Measurements from ENCODE around the gene ANKRD40. TPM values are rescaled to one million over a fixed set of nuclear protein-coding genes. Genes with fewer than 3 reads are reported as not detected.
"Not testable (repeated sequence)": the region's sequence is repeated elsewhere in the genome, so short reads cannot be mapped to it uniquely, and the experiment has no call there.

Gene ANKRD40
- total and polyA plus RNA-seq, 7 experiments from 2014 or later = 3.6 to 37.2 (median 30.1) TPM

DNA sequence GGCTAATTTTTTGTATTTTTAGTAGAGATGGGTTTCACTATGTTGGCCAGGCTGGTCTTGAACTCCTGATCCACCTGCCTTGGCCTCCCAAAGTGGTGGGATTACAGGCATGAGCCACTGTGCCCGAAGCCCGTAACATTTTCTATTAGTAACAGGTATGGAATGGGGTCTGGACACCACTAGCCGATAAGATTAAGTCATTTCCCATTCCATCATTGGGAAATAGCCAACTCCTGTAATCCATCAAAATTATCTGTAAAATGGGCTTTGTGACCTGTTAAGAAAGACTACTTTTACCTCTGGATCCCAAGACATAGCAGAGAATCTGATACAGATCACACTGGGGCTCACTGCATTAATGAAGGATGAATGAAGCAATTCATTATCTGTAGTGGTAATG lies 7.8 kb upstream of the ANKRD40 start:
- peaks cover 0 to 3% (median 0%) of the 10 kb centered on the region in 5 donors for H3K36me3 Mint-ChIP-seq
- Histone ChIP-seq H3K36me3 (ENCODE audit: control insufficient read depth in 2 of 3, insufficient read depth in 3 of 3, low read length in 3 of 3) (peaks cover 0 to 6% (median 0%) of the 10 kb centered on the region in 3 experiments), H3K4me3 (ENCODE audit: low read length) (no peak overlapping the region), H3K27me3 (ENCODE audit: control insufficient read depth in 2 of 2, insufficient read depth in 2 of 2, low read length in 2 of 2) (no peaks in the 10 kb centered on the region), H3K27ac (ENCODE audit: low read depth, low read length) (no peak overlapping the region), H3K9me3 (ENCODE audit: control insufficient read depth in 2 of 3, low read length in 3 of 3) (no peaks in the 10 kb centered on the region), H3K4me1 (ENCODE audit: control insufficient read depth in 2 of 2, insufficient read depth in 2 of 2, low read length in 2 of 2) (peaks cover 0 to 4% of the 10 kb centered on the region in 2 donors)
- no peak overlapping the region for H3K27ac Mint-ChIP-seq
- H3K4me3 Mint-ChIP-seq = no peak overlapping the region
- POLR2A ChIA-PET = no interaction called here
- no peak for DNase-seq
- H3K27me3 Mint-ChIP-seq = peaks cover 0 to 5% (median 0%) of the 10 kb centered on the region in 5 donors
- intact Hi-C loops (cut with micrococcal nuclease) = no loop called here
- no peaks in the 10 kb centered on the region for H3K9me3 Mint-ChIP-seq
- H3K4me1 Mint-ChIP-seq = peaks cover 0 to 14% (median 6%) of the 10 kb centered on the region in 7 donors
- CTCF ChIA-PET = interaction anchor here (0.7 kb wide), 1 partner anchor 77 kb away, joined by 3 read pairs; no protein-coding TSS in a partner anchor
- no peak for ATAC-seq

DNA sequence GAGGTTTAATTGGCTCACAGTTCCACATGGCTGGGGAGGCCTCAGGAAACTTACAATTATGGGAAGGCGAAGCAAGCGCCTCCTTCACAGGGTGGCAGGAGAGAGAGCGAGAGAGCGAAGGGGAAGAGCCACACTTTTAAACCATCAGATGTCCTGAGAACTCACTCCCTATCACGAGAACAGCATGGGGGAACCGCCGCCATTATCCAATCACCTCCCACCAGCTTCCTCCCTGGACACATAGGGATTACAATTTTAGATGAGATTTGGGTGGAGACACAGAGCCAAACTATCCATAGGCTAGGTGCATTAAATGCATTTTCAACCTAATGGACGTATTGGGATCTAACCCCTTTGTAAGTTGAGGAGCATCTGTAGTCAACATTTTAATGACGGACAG lies 4.9 kb upstream of the ANKRD40 start:
- ATAC-seq = no peak
- intact Hi-C loops (cut with micrococcal nuclease) = no loop called here
- H3K4me3 Mint-ChIP-seq = no peak overlapping the region
- peaks cover 11 to 29% (median 23%) of the 10 kb centered on the region in 7 donors for H3K4me1 Mint-ChIP-seq
- H3K36me3 Mint-ChIP-seq = no peaks in the 10 kb centered on the region
- ChIA-PET POLR2A (no interaction called here), CTCF (no interaction called here)
- Histone ChIP-seq H3K36me3 (ENCODE audit: control insufficient read depth in 2 of 3, insufficient read depth in 3 of 3, low read length in 3 of 3) (no peaks in the 10 kb centered on the region), H3K27me3 (ENCODE audit: control insufficient read depth in 2 of 2, insufficient read depth in 2 of 2, low read length in 2 of 2) (no peaks in the 10 kb centered on the region), H3K4me3 (ENCODE audit: low read length) (no peak overlapping the region), H3K27ac (ENCODE audit: low read depth, low read length) (no peak overlapping the region), H3K9me3 (ENCODE audit: control insufficient read depth in 2 of 3, low read length in 3 of 3) (no peaks in the 10 kb centered on the region), H3K4me1 (ENCODE audit: control insufficient read depth in 2 of 2, insufficient read depth in 2 of 2, low read length in 2 of 2) (peaks cover 13 to 15% of the 10 kb centered on the region in 2 donors)
- H3K27me3 Mint-ChIP-seq = peaks cover 0 to 7% (median 0%) of the 10 kb centered on the region in 5 donors
- peak overlapping the region in 1 of 9 donors; percentile 31 for H3K27ac Mint-ChIP-seq
- no peak for DNase-seq
- no peaks in the 10 kb centered on the region for H3K9me3 Mint-ChIP-seq

DNA sequence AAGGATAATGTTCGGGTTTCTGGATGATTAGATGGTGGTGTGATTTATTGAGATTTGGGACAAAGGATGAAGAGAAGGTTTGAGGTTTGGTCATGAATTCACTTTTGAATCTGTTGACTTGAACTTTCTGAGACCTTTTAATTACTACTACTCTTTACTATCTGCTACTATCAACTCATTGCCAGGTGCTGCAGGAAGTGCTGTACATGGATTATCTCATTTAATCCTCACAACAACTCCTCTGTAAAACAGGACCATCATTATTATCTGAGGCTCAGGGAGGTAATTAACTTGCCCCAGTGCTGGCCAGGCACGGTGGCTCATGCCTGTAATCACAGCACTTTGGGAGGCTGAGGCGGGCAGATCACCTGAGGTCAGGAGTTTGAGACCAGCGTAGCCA lies 2.9 kb upstream of the ANKRD40 start:
- POLR2A ChIA-PET = no interaction called here
- Histone ChIP-seq H3K27ac (ENCODE audit: low read depth, low read length) (no peak overlapping the region), H3K4me1 (ENCODE audit: control insufficient read depth in 2 of 2, insufficient read depth in 2 of 2, low read length in 2 of 2) (peaks cover 13 to 20% of the 10 kb centered on the region in 2 donors), H3K27me3 (ENCODE audit: control insufficient read depth in 2 of 2, insufficient read depth in 2 of 2, low read length in 2 of 2) (no peaks in the 10 kb centered on the region), H3K36me3 (ENCODE audit: control insufficient read depth in 2 of 3, insufficient read depth in 3 of 3, low read length in 3 of 3) (peaks cover 0 to 3% (median 0%) of the 10 kb centered on the region in 3 experiments), H3K4me3 (ENCODE audit: low read length) (no peak overlapping the region), H3K9me3 (ENCODE audit: control insufficient read depth in 2 of 3, low read length in 3 of 3) (no peaks in the 10 kb centered on the region)
- Mint-ChIP-seq H3K4me3 (peak overlapping the region in 1 of 10 donors; percentile 74), H3K27ac (peak overlapping the region in 5 of 9 donors; percentile 77 to 97 (median 93)), H3K4me1 (peaks cover 11 to 39% (median 31%) of the 10 kb centered on the region in 7 donors), H3K36me3 (peaks cover 0 to 1% (median 0%) of the 10 kb centered on the region in 5 donors), H3K9me3 (no peaks in the 10 kb centered on the region), H3K27me3 (peaks cover 0 to 7% (median 0%) of the 10 kb centered on the region in 5 donors)
- DNase-seq (no peak), ATAC-seq (no peak)
- intact Hi-C loops (cut with micrococcal nuclease) = no loop called here
- CTCF ChIA-PET = no interaction called here

DNA sequence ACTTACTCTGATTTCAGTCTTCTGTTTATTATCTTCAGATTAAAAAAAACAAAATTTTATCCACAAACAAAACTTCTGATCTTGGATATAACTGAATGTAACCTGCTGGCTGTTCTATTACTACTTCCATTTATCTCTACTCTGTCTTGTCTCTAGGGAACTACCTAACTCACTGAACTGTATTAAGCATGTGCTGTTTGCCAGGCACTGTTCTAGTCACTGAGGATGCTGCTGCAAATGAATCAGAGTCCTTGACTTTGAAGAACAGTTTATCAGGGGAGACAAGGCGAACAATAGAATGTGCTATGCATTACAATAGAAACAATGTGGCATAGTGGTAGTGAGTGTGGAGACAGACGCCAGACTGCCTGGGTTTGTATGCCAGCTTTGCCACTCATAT lies 2.3 kb upstream of the ANKRD40 start:
- no peaks in the 10 kb centered on the region for H3K9me3 ChIP-seq (ENCODE audit: control insufficient read depth in 2 of 3, low read length in 3 of 3)
- POLR2A ChIA-PET = interaction anchor here (0.9 kb wide), 1 partner anchor 12 kb away, joined by 3 read pairs; no protein-coding TSS in a partner anchor
- peaks cover 0 to 3% (median 2%) of the 10 kb centered on the region in 5 donors for H3K36me3 Mint-ChIP-seq
- H3K27me3 Mint-ChIP-seq = peaks cover 0 to 7% (median 0%) of the 10 kb centered on the region in 5 donors
- peak overlapping the region in 6 of 10 donors; percentile 4 to 74 (median 44) for H3K4me3 Mint-ChIP-seq
- no peak for DNase-seq
- no peak for ATAC-seq
- H3K27ac Mint-ChIP-seq = peak overlapping the region; percentile 5 to 97 (median 87)
- no peaks in the 10 kb centered on the region for H3K27me3 ChIP-seq (ENCODE audit: control insufficient read depth in 2 of 2, insufficient read depth in 2 of 2, low read length in 2 of 2)
- intact Hi-C loops (cut with micrococcal nuclease) = no loop called here
- CTCF ChIA-PET = interaction anchor here (0.6 kb wide), 1 partner anchor 70 kb away, joined by 3 read pairs; no protein-coding TSS in a partner anchor
- H3K4me1 ChIP-seq (ENCODE audit: control insufficient read depth in 2 of 2, insufficient read depth in 2 of 2, low read length in 2 of 2) = peaks cover 13 to 20% of the 10 kb centered on the region in 2 donors
- H3K4me3 ChIP-seq (ENCODE audit: low read length) = no peak overlapping the region
- H3K4me1 Mint-ChIP-seq = peaks cover 11 to 46% (median 33%) of the 10 kb centered on the region in 7 donors
- H3K36me3 ChIP-seq (ENCODE audit: control insufficient read depth in 2 of 3, insufficient read depth in 3 of 3, low read length in 3 of 3) = peaks cover 0 to 3% (median 0%) of the 10 kb centered on the region in 3 experiments
- no peaks in the 10 kb centered on the region for H3K9me3 Mint-ChIP-seq
- H3K27ac ChIP-seq (ENCODE audit: low read depth, low read length) = no peak overlapping the region

DNA sequence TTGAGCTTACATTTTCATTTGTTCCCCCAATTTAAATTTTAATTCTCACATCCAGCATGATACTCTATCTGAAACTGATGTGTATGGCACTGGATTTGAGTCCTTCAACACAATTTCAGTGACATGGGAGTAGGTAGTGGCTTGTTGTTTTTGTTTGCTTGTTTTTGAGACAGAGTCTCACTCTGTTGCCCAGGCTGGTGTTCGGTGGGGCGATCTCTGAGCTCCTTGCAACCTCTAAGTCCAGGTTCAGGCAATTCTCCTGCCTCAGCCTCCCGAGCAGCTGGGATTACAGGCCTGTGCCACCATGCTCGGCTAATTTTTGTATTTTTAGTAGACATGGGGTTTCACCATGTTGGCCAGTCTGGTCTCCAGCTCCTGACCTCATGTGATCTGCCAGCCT lies 1.3 kb upstream of the ANKRD40 start:
- H3K27me3 ChIP-seq (ENCODE audit: control insufficient read depth in 2 of 2, insufficient read depth in 2 of 2, low read length in 2 of 2); H3K36me3 ChIP-seq (ENCODE audit: control insufficient read depth in 2 of 3, insufficient read depth in 3 of 3, low read length in 3 of 3); ATAC-seq; H3K9me3 Mint-ChIP-seq; DNase-seq; H3K36me3 Mint-ChIP-seq; H3K9me3 ChIP-seq (ENCODE audit: control insufficient read depth in 2 of 3, low read length in 3 of 3); H3K27me3 Mint-ChIP-seq; CTCF ChIA-PET: not testable (repeated sequence)
- Histone ChIP-seq H3K4me3 (ENCODE audit: low read length) (peak overlapping the region; percentile 79), H3K27ac (ENCODE audit: low read depth, low read length) (peak overlapping the region; percentile 88), H3K4me1 (ENCODE audit: control insufficient read depth in 2 of 2, insufficient read depth in 2 of 2, low read length in 2 of 2) (peaks cover 13 to 20% of the 10 kb centered on the region in 2 donors)
- Mint-ChIP-seq H3K27ac (peak overlapping the region; percentile 93 to 98 (median 96)), H3K4me3 (peak overlapping the region; percentile 84 to 96 (median 90)), H3K4me1 (peaks cover 11 to 55% (median 35%) of the 10 kb centered on the region in 7 donors)
- intact Hi-C loops (cut with micrococcal nuclease) = loop anchor here (2.0 to 10.0 kb wide), 10 partner anchors 147 to 564 kb away; partner anchors contain the start of genes CACNA1G (in 2 of the 2), NME1 (in 2 of the 2), TOB1 (in 2 of the 2) and EME1 (in 1 of the 2)
- POLR2A ChIA-PET = interaction anchor here (0.9 to 3.2 kb wide), 5 partner anchors 9 to 167 kb away, joined by 3 to 58 read pairs (median 5); partner anchors contain the start of genes LUC7L3 and TOB1

DNA sequence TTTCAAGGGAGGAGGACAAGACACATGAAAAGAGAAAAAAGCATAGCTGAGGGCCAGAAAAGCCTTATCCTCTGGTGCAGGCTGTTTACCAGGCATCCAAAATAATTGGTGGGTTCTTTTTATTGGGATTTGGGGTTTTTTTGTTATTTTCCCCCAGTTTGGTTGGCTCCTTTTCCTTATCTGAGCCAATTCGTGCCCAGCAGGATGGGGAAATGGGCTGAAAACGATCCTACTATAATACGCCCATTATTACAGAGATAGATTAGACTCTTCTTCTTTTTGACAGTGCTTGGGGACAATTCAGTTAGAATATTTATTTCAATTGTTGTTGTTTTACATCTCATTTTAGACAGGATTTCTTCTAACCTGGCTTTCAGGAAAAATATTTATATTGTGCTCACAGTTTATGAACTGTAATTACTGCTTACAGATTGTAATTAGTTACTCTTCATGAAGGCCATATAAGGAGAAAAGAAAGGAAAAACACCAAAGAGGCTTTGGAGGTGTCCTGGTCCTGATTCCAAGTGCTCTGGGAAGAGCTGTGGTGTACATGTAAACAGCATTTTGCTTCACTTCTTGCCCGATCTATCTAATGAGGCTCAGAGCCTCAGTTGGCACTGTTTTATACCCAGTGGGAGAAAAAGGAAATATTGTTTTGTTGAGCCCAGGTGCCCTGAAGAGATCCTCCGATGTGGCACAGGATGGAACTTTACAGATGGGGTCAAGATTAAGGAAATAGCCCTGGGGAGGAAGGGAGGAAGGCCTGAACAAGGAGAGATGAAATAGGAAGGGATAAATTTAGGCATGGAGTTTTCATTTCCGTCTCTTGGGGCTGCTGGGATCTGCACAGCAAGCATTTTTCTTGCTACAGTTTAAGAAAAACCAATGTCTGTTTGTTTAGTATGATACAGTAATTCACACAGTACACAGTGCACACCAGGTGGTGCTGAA lies 611 bp upstream of the ANKRD40 start:
- H3K27me3 Mint-ChIP-seq = peaks cover 0 to 7% (median 0%) of the 10 kb centered on the region in 5 donors
- peak overlapping the region; percentile 93 to 98 (median 96) for H3K27ac Mint-ChIP-seq
- no peak for DNase-seq
- Histone ChIP-seq H3K27me3 (ENCODE audit: control insufficient read depth in 2 of 2, insufficient read depth in 2 of 2, low read length in 2 of 2) (no peaks in the 10 kb centered on the region), H3K36me3 (ENCODE audit: control insufficient read depth in 2 of 3, insufficient read depth in 3 of 3, low read length in 3 of 3) (peaks cover 0 to 13% (median 0%) of the 10 kb centered on the region in 3 experiments), H3K9me3 (ENCODE audit: control insufficient read depth in 2 of 3, low read length in 3 of 3) (no peaks in the 10 kb centered on the region), H3K4me3 (ENCODE audit: low read length) (peak overlapping the region; percentile 79), H3K4me1 (ENCODE audit: control insufficient read depth in 2 of 2, insufficient read depth in 2 of 2, low read length in 2 of 2) (peaks cover 13 to 20% of the 10 kb centered on the region in 2 donors), H3K27ac (ENCODE audit: low read depth, low read length) (peak overlapping the region; percentile 88)
- intact Hi-C loops (cut with micrococcal nuclease) = loop anchor here (1.0 to 10.0 kb wide), 12 partner anchors 11 to 564 kb away; partner anchors contain the start of genes CACNA1G (in 2 of the 2), LUC7L3 (in 2 of the 2), NME1 (in 2 of the 2) and TOB1 (in 2 of the 2)
- peaks cover 0 to 13% (median 8%) of the 10 kb centered on the region in 5 donors for H3K36me3 Mint-ChIP-seq
- H3K4me1 Mint-ChIP-seq = peaks cover 19 to 63% (median 43%) of the 10 kb centered on the region in 7 donors
- ATAC-seq = peak; percentile 12
- ChIA-PET CTCF (no interaction called here), POLR2A (interaction anchor here (0.9 to 3.2 kb wide), 6 partner anchors 10 to 166 kb away, joined by 3 to 58 read pairs (median 4); partner anchors contain the start of genes LUC7L3 and TOB1)
- H3K9me3 Mint-ChIP-seq = no peaks in the 10 kb centered on the region
- H3K4me3 Mint-ChIP-seq = peak overlapping the region; percentile 84 to 96 (median 90)

Data from naive thymus-derived CD4-positive, alpha-beta T cell (primary cell).